Stimulated activated CD8-positive, alpha-beta memory T cell treated with anti-CD3 and anti-CD28 coated beads, Interleukin-4, amount 100 ng/mL, for 24 hours (primary cell): ENCODE results near the gene CFAP46.
"Not testable (repeated sequence)": the region's sequence is repeated elsewhere in the genome, so short reads cannot be mapped to it uniquely, and the experiment has no call there.

Experiments used
- DNase-seq: peaks from one replicate; pipeline ENCODE4 v3.0.0-alpha.2; 2020; ENCODE audit warnings: low read depth

The CFAP46 gene

GRCh38 chr10:132806561-132807003 is 135.8 kb downstream of the CFAP46 start:
- no peak for DNase-seq

- DNase-seq = no peak
These were observed 136.3 kb downstream of the CFAP46 start for GRCh38 chr10:132806110-132806509.

- no peak for DNase-seq
These were observed 136.8 kb downstream of the CFAP46 start for GRCh38 chr10:132805599-132805998.

- no peak for DNase-seq
These were observed 137.5 kb downstream of the CFAP46 start for GRCh38 chr10:132804785-132805426.

DNA sequence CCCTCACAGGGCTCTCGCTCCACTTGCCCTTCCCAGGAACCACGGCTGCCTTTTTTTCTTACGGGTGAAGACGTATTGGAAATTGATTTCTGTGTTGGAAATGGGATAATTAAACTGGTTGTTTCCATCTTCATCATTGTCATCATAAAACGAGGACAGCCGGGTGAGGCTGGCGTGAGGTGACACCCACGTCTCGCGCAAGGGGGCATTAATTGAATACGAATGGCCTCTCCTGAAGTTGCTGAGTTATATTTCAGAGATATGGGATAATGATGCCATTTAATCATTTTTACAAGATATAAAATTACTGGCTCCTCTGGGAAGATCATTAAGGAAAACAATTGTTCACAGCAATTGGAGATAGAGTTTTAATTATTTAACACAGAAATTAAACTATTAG is 138.1 kb downstream of the CFAP46 start:
- DNase-seq = no peak

DNA sequence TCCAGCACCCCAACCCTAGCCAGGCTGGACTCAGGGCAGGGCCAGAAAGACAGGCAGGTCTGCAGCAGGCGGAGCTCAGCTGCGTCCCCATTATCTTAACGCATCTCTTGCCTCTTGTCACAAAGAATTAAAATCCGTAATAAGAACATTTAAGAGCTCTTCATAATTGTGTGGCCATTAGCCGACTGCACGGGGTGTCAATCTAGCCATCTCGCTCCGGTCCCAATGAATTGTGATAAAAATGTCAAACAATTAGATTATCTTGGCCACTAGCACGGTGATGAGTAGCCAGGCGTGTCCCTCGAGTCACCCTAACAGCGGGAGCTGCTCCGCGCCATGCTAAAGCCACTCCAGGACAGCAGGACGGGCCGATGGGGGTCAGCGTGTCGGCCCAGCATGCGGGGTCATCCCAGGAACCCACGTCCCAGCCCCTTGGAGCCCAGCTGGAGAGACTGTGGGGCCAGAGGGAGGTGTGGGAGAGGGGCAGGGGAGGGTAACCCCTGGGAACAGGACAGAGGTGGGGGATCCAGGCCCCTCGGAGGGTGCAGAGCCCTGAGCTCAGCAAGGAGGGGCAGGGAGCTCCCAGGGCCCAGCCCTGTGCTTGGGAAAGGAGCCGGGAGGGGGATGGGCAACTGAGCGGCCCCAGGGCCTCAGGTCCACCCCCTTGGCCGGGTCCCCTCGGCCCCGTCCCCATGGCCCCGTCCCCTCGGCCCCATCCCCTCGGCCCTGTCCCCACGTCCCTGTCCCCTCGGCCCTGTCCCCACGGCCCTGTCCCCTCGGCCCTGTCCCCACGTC is 138.8 kb downstream of the CFAP46 start:
- no peak for DNase-seq

GRCh38 chr10:132802694-132803320 is 139.6 kb downstream of the CFAP46 start:
- no peak for DNase-seq

DNA sequence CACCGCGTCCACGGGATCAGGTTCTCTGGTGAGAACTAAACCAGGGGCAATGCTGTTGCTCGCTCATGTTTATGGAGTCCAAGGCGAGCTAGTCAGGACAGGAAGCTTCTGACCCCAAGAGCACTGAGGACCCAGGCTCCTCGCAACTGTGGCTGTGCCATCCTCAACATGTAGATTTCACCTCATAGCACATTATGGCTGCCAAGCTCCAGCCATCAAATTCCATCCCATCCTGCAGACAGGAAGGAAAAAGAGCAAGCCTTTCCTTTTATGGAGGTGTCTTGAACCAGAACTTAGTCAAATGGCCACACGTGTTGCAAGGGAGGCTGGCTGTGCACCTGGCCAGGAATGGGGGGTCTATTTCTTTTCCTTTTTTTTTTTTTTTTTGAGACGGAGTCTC is 140.3 kb downstream of the CFAP46 start:
- DNase-seq = no peak

DNA sequence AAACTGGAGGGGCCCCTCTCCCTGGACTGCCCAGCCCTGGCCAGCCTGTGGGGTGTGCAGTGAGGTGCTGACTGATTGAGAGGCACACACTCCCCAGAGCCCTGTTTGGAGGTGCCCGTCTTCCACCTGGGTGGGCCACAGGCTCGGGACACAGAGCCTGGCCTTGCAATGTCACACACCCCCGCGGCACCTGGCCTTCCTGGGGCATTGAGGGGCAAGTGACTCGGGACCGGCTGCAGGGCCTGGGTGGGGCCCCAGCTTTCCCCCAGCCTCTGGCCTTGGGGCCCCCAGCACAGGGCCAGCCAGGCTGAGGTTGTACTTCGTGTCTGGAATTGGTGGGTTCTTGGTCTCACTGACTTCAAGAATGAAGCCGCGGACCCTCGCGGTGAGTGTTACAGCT is 142.5 kb downstream of the CFAP46 start:
- DNase-seq = no peak

DNA sequence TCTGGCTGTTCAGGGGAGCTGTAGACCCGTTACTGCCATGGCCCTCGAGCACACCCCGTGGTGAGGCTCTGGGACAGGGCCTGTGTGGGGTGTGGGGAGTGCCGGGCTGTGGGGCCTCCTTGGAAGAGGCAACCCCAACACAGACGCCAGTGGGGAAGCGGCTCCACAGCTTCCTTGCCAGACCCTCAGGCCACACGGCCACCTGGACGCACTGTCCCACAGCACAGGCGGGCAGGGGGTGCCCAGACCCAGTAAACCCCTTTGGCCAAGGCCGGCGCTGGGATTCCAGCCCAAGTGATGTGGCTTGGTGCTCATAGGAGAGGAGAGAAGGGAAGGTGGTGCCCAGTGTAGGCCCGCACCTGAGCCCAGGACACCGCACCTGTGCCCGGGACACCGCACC is 143.5 kb downstream of the CFAP46 start:
- no peak for DNase-seq

DNA sequence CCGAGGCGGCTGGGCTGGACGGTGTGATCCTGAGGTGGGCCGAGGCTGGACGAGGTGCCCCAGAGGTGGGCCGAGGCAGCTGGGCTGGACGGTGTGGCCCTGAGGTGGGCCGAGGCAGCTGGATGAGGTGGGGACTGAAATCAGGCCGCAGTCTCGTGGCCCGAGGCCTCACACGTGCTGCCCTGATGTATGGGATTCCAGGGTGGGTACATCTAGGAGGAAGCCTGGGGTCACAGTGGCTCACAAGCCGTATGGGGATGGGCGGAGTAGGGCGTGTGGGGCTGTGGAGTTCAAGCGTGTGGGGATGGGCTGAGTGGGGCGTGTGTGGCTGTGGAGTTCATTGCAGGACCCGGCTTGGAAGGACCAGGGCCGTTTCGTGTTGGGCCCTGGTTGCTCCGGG is 144.0 kb downstream of the CFAP46 start:
- no peak for DNase-seq

DNA sequence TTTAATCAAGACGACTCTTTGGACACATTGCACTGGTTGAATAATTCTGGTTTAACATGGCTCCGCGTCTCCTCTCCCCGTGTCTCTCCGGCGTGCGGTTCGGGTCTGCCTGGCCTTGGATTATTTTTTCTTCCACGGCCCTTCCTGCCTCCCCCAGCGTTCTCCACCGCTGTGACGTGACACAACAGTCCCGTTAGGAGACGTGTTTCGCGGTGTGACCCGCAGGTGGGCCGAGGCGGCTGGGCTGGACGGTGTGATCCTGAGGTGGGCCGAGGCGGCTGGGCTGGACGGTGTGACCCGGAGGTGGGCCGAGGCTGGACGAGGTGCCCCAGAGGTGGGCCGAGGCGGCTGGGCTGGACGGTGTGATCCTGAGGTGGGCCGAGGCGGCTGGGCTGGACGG is 144.4 kb downstream of the CFAP46 start:
- DNase-seq = not testable (repeated sequence)

DNA sequence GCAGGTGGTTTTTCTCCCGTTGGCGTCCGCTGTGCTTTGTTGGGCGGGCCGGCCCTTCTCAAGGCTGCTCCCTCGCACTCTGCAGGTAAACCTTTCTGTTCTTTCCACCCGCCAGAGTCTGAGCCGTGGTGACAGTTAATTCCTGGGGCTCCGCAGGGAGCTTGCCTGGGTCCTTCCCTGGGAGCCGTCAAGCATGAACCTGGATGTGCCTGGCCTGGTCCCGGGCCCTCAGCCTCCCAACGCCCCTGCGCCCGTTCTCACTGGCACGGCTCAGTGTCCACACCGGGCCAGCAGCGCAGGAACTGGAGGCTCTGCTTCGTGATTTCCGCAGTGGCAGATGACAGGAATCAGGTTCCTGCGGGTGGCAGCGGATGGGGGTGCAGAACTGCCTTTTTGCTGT is 145.5 kb downstream of the CFAP46 start:
- no peak for DNase-seq

- DNase-seq = no peak
These were observed 148.2 kb downstream of the CFAP46 start for GRCh38 chr10:132793871-132794849.

DNA sequence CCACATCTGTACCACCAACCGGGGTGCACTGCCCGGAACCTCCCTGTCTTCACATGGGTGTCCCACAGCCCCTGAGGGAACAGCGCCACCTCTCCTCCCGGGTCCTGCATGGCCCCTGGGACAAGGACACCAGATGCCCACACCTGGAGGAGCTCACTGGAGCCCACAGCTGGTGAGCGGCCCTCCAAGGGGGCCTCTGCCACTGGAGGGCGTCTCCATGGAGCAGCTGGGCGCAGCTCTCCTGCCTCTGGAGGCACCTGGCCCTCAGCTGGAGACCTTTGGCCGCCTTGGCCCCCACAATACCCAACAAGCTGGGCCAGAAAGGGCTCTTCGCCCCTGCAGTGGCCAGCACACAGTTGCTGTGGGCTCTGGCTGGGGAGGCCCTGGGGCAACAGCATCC is 149.2 kb downstream of the CFAP46 start:
- DNase-seq = no peak

DNA sequence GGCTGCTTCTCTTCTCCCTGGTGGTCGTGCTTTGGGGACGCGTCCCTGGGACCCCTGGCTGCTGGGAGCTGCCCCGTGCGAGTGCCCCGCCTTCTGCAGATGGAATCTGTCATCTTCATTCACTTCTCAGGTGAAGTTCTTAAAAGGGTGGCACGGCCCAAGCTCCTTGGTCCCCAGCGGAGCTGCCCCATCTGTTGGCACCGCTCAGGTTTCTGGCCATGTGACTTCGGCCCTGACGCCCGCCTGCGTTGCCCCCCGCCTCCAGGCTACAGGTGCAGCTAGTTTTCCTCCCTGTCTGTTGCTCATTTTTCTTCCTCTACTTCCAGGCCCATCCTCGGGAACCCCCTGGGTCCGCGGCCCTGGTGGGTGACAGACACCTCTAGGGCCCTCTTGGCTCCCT is 149.6 kb downstream of the CFAP46 start:
- DNase-seq = no peak

- DNase-seq = not testable (repeated sequence)
These were observed 150.3 kb downstream of the CFAP46 start for GRCh38 chr10:132792099-132792498.

GRCh38 chr10:132790934-132791829 is 151.2 kb downstream of the CFAP46 start:
- DNase-seq = no peak

GRCh38 chr10:132790470-132790869 is 151.9 kb downstream of the CFAP46 start:
- no peak for DNase-seq

- DNase-seq = no peak
These were observed 152.7 kb downstream of the CFAP46 start for GRCh38 chr10:132789659-132790148.

- no peak for DNase-seq
These were observed 153.5 kb downstream of the CFAP46 start for GRCh38 chr10:132788831-132789219.
